Lung (tissue), 12 donors: Measurements from ENCODE around the gene C2orf81. TPM values are rescaled to one million over a fixed set of nuclear protein-coding genes. Genes with fewer than 3 reads are reported as not detected.

Experiments
- ATAC-seq: fragments of 200-7000 bp; cut with Tn5 transposase; one replicate; pipeline ENCODE4 v1.9.1; 2020; ENCODE audit warnings: moderate number of reproducible peaks; ENCODE audit not compliant: insufficient read depth, low FRiP score
- DNase-seq, 3 donors: peaks; one replicate each; pipeline ENCODE4 v3.0.0-alpha.2; 2013 to 2017
- H3K27ac ChIP-seq, 2 donors: one replicate each; pipeline ENCODE4 v1.5.1; 2013; ENCODE audit warnings: mild to moderate bottlenecking in 2 of 2, moderate library complexity in 2 of 2, control low read depth in 1 of 2, inconsistent platforms in 1 of 2, low read depth in 1 of 2, low read length in 1 of 2
- H3K27me3 ChIP-seq, 3 donors: one replicate each; pipeline ENCODE4 v1.5.1; 2013; ENCODE audit warnings: low read length in 2 of 3; ENCODE audit not compliant: control insufficient read depth in 3 of 3, insufficient read depth in 3 of 3
- H3K36me3 ChIP-seq, 4 donors: one replicate each; pipeline ENCODE4 v1.5.1; 2013; ENCODE audit warnings: low read length in 4 of 4, mild to moderate bottlenecking in 1 of 4, moderate library complexity in 1 of 4; ENCODE audit not compliant: control insufficient read depth in 4 of 4, insufficient read depth in 4 of 4
- H3K4me1 ChIP-seq, 5 donors: one replicate each; pipeline ENCODE4 v1.5.1; 2013; ENCODE audit warnings: low read length in 5 of 5, mild to moderate bottlenecking in 2 of 5, moderate library complexity in 1 of 5; ENCODE audit not compliant: control insufficient read depth in 5 of 5, insufficient read depth in 5 of 5
- H3K4me3 ChIP-seq: one replicate; pipeline ENCODE4 v1.5.1; 2013; ENCODE audit warnings: mild to moderate bottlenecking, control low read depth, moderate library complexity
- H3K9ac ChIP-seq, 2 donors: one replicate each; pipeline ENCODE4 v1.5.1; 2013; ENCODE audit warnings: low read length in 2 of 2, control low read depth in 1 of 2; ENCODE audit not compliant: insufficient read depth in 1 of 2
- H3K9me3 ChIP-seq, 4 donors: one replicate each; pipeline ENCODE4 v1.5.1; 2013; ENCODE audit warnings: low read length in 3 of 4, mild to moderate bottlenecking in 1 of 4, moderate library complexity in 1 of 4; ENCODE audit not compliant: control insufficient read depth in 4 of 4, insufficient read depth in 3 of 4
- WGBS, 2 donors: extraction: QIAGEN DNeasy Blood & Tissue Kit; methylation state at CpG; one replicate each; pipeline ENCODE4 v1.1.7; 2013; 5-methylcytosine and 5-hydroxymethylcytosine counted together
- polyA plus RNA-seq, 2 donors: library from polyadenylated mRNA; stranded (reverse); fragments of 200-250 nt; gene quantifications; one replicate each; pipeline ENCODE4 v1.2.1, GENCODE V29; 2013
- total RNA-seq, 2 donors: library from RNA; depleted of rRNA in 1 of 2; stranded (reverse); fragments of >200 nt in 1 of 2; gene quantifications; one replicate each; pipeline ENCODE4 v1.2.1, GENCODE V29; 2014 to 2021
- TF ChIP-seq, protein P1 (sequence below): IDR thresholded peaks from 2 replicates; pipeline ENCODE4 v1.5.1; 2012; ENCODE audit warnings: mild to moderate bottlenecking; ENCODE audit errors: control extremely low read depth, extremely low read depth
- donor health status: control.
- donor health status: control.
- donor health status: Bipolar disorder and iron deficiency.
- donor health status: healthy.
- donor health status: DM: yes; HTN: yes; CAD: no.

The C2orf81 gene
- total and polyA plus RNA-seq, 4 donors = 3.4 to 16.9 (median 7.3) TPM

DNA sequence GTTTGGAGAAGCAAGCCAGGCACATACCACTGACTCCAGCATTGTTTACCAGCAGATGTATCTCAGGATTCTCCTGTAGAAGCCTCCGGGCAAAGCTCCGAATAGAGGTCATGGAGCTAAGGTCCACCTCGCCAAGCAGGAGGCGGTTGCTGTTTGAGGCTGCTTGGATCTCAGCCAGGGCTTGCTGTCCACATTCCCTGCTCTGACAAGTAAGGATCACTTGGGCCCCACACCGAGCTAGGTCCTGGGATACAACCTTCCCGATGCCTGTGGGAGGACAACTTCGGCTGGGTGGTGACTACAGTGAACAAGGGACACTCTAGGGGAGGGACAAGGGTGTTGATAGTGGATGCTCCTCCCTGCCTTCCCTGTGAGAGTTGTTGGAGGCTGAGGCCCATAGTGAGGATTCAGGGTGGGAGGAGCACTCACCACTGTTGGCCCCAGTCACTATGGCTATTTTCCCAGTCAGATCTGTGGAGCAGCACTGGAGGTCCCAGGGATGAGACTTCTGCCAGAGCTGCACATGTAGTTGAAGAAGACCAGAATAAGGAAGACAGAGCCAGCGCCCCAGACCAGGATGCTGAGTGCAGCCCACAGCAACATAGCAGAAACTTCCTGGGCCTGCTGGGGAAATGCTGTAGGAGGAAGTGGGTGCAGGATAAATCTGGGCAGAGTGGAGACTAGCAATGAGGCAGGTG lies 8.3 kb downstream of the C2orf81 start:
- no peaks in the 10 kb centered on the region for H3K9me3 ChIP-seq
- no peak overlapping the region for H3K9ac ChIP-seq
- no peak for ATAC-seq
- TF ChIP-seq, protein P1, sequence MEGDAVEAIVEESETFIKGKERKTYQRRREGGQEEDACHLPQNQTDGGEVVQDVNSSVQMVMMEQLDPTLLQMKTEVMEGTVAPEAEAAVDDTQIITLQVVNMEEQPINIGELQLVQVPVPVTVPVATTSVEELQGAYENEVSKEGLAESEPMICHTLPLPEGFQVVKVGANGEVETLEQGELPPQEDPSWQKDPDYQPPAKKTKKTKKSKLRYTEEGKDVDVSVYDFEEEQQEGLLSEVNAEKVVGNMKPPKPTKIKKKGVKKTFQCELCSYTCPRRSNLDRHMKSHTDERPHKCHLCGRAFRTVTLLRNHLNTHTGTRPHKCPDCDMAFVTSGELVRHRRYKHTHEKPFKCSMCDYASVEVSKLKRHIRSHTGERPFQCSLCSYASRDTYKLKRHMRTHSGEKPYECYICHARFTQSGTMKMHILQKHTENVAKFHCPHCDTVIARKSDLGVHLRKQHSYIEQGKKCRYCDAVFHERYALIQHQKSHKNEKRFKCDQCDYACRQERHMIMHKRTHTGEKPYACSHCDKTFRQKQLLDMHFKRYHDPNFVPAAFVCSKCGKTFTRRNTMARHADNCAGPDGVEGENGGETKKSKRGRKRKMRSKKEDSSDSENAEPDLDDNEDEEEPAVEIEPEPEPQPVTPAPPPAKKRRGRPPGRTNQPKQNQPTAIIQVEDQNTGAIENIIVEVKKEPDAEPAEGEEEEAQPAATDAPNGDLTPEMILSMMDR = no peak
- DNase-seq = no peak
- H3K27me3 ChIP-seq = peaks cover 0 to 8% (median 0%) of the 10 kb centered on the region in 3 donors
- 83 to 87% methylated on average over 8 of the region's 8 CpGs for WGBS, 2 donors
- peaks cover 0 to 21% (median 0%) of the 10 kb centered on the region in 5 donors for H3K4me1 ChIP-seq
- H3K36me3 ChIP-seq = no peaks in the 10 kb centered on the region
- H3K27ac ChIP-seq = no peak overlapping the region
- H3K4me3 ChIP-seq = no peak overlapping the region

DNA sequence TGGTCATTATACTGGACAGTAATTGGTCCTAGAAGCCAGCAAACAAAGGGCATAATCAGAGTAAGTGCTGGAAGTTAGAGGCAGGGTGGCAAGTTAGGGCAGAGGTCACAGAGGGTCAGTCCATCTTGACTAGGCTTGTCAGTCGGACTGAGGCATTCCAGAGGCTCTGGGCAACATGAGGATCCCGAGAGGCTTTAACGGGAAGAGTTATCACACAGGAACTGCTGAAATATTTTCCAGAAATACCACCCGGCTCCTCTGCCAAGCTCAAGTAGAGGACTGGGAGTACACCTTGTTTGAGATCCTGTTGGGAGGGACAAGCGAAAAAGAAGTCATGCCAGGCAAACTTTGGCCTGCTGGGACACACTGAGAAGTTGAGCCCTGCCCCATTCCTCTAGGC lies 13.7 kb downstream of the C2orf81 start:
- DNase-seq = no peak
- no peak overlapping the region for H3K27ac ChIP-seq
- TF ChIP-seq, protein P1 = no peak

DNA sequence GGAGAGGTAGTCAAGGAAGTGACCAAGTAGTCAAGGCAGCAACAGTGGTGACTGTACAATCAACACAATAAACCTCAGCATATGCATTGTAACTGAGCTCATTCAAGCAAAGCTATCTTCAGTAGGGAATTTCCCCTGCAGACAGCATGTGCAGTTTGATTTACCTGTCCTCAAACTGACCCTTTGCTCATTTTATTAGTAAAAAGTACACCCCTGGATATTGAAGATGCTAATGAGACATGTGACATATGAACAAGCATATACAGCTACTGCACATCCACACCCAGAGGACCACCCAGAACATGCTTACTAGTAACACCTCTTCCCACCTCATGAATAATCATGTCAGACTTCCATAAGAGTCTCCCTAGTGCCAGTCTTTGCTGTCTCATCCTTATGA lies 15.4 kb downstream of the C2orf81 start:
- no peak overlapping the region for H3K4me3 ChIP-seq
- H3K9ac ChIP-seq = no peak overlapping the region
- TF ChIP-seq, protein P1 = no peak
- H3K27me3 ChIP-seq = peaks cover 0 to 14% (median 4%) of the 10 kb centered on the region in 3 donors
- no peaks in the 10 kb centered on the region for H3K9me3 ChIP-seq
- H3K4me1 ChIP-seq = no peaks in the 10 kb centered on the region
- no peak overlapping the region for H3K27ac ChIP-seq
- H3K36me3 ChIP-seq = no peaks in the 10 kb centered on the region
- ATAC-seq (no peak), DNase-seq (no peak)

More for the DNA sequence above, 13.7 kb downstream of the C2orf81 start:
- ATAC-seq = no peak
- Histone ChIP-seq H3K27me3 (peaks cover 0 to 14% (median 4%) of the 10 kb centered on the region in 3 donors), H3K4me3 (no peak overlapping the region), H3K4me1 (no peaks in the 10 kb centered on the region), H3K36me3 (no peaks in the 10 kb centered on the region), H3K9ac (no peak overlapping the region), H3K9me3 (no peaks in the 10 kb centered on the region)
- WGBS, 2 donors = 74 to 84% methylated on average over 5 of the region's 5 CpGs

DNA sequence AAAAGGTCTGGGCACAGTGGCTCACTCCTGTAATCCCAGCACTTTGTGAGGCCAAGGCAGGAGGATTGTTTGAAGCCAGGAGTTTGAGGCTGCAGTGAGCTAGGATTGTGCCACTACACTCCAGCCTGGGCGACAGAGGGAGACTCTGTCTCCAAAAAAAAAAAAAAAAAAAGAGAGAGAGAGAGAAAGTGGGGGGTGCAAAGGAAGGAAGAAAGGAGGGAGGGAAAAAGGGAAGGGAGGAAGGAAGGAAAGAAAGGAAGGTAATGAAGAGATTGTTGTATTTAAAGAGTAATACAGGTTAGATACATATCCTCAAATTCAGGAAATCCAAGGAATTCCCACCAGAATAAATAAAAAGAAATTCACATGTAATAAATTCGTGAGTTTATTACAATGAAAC lies 19.5 kb downstream of the C2orf81 start:
- H3K27me3 ChIP-seq = peaks cover 0 to 4% (median 3%) of the 10 kb centered on the region in 3 donors
- H3K9me3 ChIP-seq = no peaks in the 10 kb centered on the region
- TF ChIP-seq, protein P1 = no peak
- no peak overlapping the region for H3K27ac ChIP-seq
- H3K9ac ChIP-seq = no peak overlapping the region
- 74 to 83% methylated on average over 2 of the region's 2 CpGs for WGBS, 2 donors
- no peak overlapping the region for H3K4me3 ChIP-seq
- no peak for ATAC-seq
- DNase-seq = no peak
- H3K4me1 ChIP-seq = no peaks in the 10 kb centered on the region
- H3K36me3 ChIP-seq = no peaks in the 10 kb centered on the region
